Psoas muscle (tissue), 8 donors: Measurements from ENCODE around the gene ZMIZ1. TPM values are rescaled to one million over a fixed set of nuclear protein-coding genes. Genes with fewer than 3 reads are reported as not detected.
A peak's percentile ranks its signal among the peaks of the same experiment; 100 is the strongest.

Experiments
- ATAC-seq, 4 donors: fragments of 200-7000 bp; cut with Tn5 transposase; one replicate each; pipeline ENCODE4 v1.9.1; 2020; ENCODE audit warnings: moderate library complexity in 3 of 4, mild to moderate bottlenecking in 2 of 4
- DNase-seq, 2 donors: peaks; one replicate each; pipeline ENCODE4 v3.0.0-alpha.2; 2020
- H3K27ac ChIP-seq: fragments of 200-600 bp; one replicate; pipeline ENCODE4 v1.8.0; 2022
- H3K27me3 ChIP-seq, 3 donors: fragments of 200-600 bp in 1 of 3; one replicate each; pipeline versions ENCODE4 v1.6.1 to v1.8.0; 2013 to 2022; ENCODE audit warnings: low read length in 2 of 3, mild to moderate bottlenecking in 2 of 3, moderate library complexity in 1 of 3; ENCODE audit not compliant: insufficient read depth in 3 of 3
- H3K36me3 ChIP-seq, 2 donors: fragments of 200-600 bp in 1 of 2; one replicate each; pipeline versions ENCODE4 v1.6.1 to v1.8.0; 2013 to 2022; ENCODE audit warnings: low read depth in 1 of 2, mild to moderate bottlenecking in 1 of 2, moderate library complexity in 1 of 2; ENCODE audit not compliant: insufficient read depth in 1 of 2
- H3K4me1 ChIP-seq: fragments of 200-600 bp; one replicate; pipeline ENCODE4 v1.8.0; 2022
- H3K4me3 ChIP-seq: fragments of 200-600 bp; one replicate; pipeline ENCODE4 v1.8.0; 2022; ENCODE audit warnings: mild to moderate bottlenecking
- H3K9me3 ChIP-seq: fragments of 200-600 bp; one replicate; pipeline ENCODE4 v1.8.0; 2022
- WGBS, 3 donors: extraction: QIAGEN DNeasy Blood & Tissue Kit; methylation state at CpG; one replicate each; pipeline versions ENCODE4 v1.1.6 to v1.1.7; 2013; 5-methylcytosine and 5-hydroxymethylcytosine counted together
- intact Hi-C, 2 donors: fragments of 100-400 bp; cut with DNase I; formaldehyde crosslinking; loops; one replicate each; pipeline versions ENCODE4 v1.11.0 to v1.14.2; 2022
- polyA plus RNA-seq, 3 donors: library from polyadenylated mRNA; stranded (reverse); fragments of 200-250 nt; gene quantifications; one replicate each; pipeline ENCODE4 v1.2.3, GENCODE V29; 2013
- total RNA-seq, 4 donors: library from RNA; stranded (reverse); fragmentation: NEBNext Ultra II Directional in 2 of 4; extraction: Animal tissue kit (Norgen Biotek cat#: 25700) in 2 of 4; gene quantifications; one replicate each; pipeline versions ENCODE4 v1.2.1 to v1.2.4, GENCODE V29; 2021 to 2023
- TF ChIP-seq, protein P1 (sequence below): fragments of 200-600 bp; IDR thresholded peaks from one replicate; pipeline ENCODE4 v1.8.0; 2022; ENCODE audit warnings: antibody characterized with exemption
- donor health status: healthy with polysubstance abuse.
- donor health status: DM: no; HTN: no; CAD: no; lungs with moderate emphysema.
- donor health status: Bipolar disorder and iron deficiency.
- donor health status: healthy.
- donor health status: DM: yes; HTN: yes; CAD: no.
- donor health status: DM: no; HTN: no; CAD: no.
- donor health status: DM: no; HTN: no; CAD: no.
- donor health status: DM: yes; HTN: yes; CAD: no.

ZMIZ1 gene
- total and polyA plus RNA-seq, 7 donors, result 10.4 to 37.6 (median 30.0) TPM

GRCh38 chr10:79072994-79073645 is 4.4 kb downstream of the ZMIZ1 start:
- Histone ChIP-seq H3K4me1 (peaks cover 64% of the 10 kb centered on the region), H3K27ac (no peak overlapping the region), H3K9me3 (no peaks in the 10 kb centered on the region), H3K27me3 (no peaks in the 10 kb centered on the region), H3K4me3 (peak overlapping the region; percentile 4), H3K36me3 (no peaks in the 10 kb centered on the region)
- no peak for ATAC-seq
- intact Hi-C loops, result loop anchor here (5.0 kb wide), 2 partner anchors 74 to 119 kb away; no protein-coding TSS in a partner anchor
- TF ChIP-seq, protein P1, sequence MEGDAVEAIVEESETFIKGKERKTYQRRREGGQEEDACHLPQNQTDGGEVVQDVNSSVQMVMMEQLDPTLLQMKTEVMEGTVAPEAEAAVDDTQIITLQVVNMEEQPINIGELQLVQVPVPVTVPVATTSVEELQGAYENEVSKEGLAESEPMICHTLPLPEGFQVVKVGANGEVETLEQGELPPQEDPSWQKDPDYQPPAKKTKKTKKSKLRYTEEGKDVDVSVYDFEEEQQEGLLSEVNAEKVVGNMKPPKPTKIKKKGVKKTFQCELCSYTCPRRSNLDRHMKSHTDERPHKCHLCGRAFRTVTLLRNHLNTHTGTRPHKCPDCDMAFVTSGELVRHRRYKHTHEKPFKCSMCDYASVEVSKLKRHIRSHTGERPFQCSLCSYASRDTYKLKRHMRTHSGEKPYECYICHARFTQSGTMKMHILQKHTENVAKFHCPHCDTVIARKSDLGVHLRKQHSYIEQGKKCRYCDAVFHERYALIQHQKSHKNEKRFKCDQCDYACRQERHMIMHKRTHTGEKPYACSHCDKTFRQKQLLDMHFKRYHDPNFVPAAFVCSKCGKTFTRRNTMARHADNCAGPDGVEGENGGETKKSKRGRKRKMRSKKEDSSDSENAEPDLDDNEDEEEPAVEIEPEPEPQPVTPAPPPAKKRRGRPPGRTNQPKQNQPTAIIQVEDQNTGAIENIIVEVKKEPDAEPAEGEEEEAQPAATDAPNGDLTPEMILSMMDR, result no peak
- WGBS, 3 donors, result 87 to 100% (median 92%) methylated on average over 4 of the region's 4 CpGs
- DNase-seq, result no peak

DNA sequence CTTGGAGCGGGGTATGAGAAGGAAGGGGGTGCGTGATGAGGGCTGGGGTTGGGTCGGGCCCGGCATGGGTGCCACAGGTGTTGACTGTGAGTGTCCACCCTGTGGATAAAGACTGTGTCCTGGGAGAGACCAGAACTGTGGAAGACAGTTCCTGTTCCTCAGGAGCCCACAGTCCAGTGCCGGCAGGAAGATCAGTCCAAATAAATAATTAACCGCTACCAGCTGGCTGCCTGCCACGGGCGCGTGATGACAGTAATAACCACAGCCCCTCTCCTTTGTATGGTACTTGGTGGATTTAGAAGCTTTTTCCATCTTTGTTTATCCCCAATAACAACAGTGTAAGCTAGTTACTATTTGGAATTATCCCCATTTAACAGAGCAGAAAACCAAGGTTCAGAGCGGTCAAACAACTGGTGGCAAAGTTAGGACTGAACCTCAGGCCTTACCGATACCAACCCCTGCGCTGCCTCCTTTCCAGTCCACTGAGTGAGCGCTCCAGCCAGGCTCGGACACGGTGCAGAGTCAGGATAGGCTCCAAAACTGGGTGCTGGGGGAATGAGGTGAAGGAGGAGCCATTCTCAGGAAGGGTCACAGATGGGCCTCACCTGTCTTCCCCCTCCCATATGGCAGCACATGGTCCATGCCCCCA is 5.1 kb downstream of the ZMIZ1 start:
- H3K36me3 ChIP-seq, result no peaks in the 10 kb centered on the region
- H3K9me3 ChIP-seq, result no peaks in the 10 kb centered on the region
- intact Hi-C loops, result loop anchor here (5.0 kb wide), 2 partner anchors 73 to 118 kb away; no protein-coding TSS in a partner anchor
- H3K4me3 ChIP-seq, result peak overlapping the region; percentile 4
- H3K27ac ChIP-seq, result no peak overlapping the region
- peaks cover 72% of the 10 kb centered on the region for H3K4me1 ChIP-seq
- H3K27me3 ChIP-seq, result no peaks in the 10 kb centered on the region
- TF ChIP-seq, protein P1, result no peak
- peak; percentile 57 to 73 for DNase-seq
- WGBS, 3 donors, result 48 to 69% (median 58%) methylated on average over 15 of the region's 15 CpGs
- no peak for ATAC-seq

DNA sequence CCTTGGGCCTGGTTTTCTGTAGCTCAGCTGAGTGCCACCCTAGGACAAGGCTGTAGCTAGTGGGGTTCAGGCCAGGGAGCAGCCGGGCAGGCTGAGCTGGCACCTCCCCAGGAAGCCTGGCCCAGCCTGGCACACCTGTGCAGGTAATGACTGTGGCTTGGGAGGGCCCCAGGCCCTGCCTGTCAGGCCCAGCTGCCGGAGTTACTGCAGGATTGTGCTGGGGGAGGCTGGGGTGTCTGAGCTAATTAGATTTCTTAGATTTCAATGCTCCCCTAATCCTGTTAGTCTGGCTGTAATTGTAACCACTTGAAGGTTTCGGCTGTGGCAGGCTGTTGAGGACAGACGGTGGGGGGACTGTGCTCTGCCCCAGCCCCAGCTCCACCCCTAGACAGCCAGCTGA is 6.0 kb downstream of the ZMIZ1 start:
- Histone ChIP-seq H3K27ac (no peak overlapping the region), H3K9me3 (no peaks in the 10 kb centered on the region), H3K4me1 (peaks cover 80% of the 10 kb centered on the region), H3K27me3 (no peaks in the 10 kb centered on the region), H3K4me3 (no peak overlapping the region), H3K36me3 (no peaks in the 10 kb centered on the region)
- WGBS, 3 donors, result 52 to 72% (median 58%) methylated on average over 4 of the region's 4 CpGs
- intact Hi-C loops, result loop anchor here (5.0 kb wide), 2 partner anchors 73 to 118 kb away; no protein-coding TSS in a partner anchor
- ATAC-seq (no peak), DNase-seq (no peak)
- TF ChIP-seq, protein P1, result no peak

- WGBS, 3 donors, result 36 to 89% (median 74%) methylated on average over 3 of the region's 3 CpGs
- intact Hi-C loops, result no loop called here
- H3K27me3 ChIP-seq, result no peaks in the 10 kb centered on the region
- no peak overlapping the region for H3K27ac ChIP-seq
- ATAC-seq (no peak), DNase-seq (no peak)
- no peak overlapping the region for H3K4me3 ChIP-seq
- H3K36me3 ChIP-seq, result no peaks in the 10 kb centered on the region
- TF ChIP-seq, protein P1, result no peak
- peaks cover 87% of the 10 kb centered on the region for H3K4me1 ChIP-seq
- no peaks in the 10 kb centered on the region for H3K9me3 ChIP-seq
Observed at GRCh38 chr10:79075418-79075817, 6.7 kb downstream of the ZMIZ1 start.
